Thoracic aorta (tissue), 2 donors: Measurements from ENCODE around the gene SEC24D. TPM values are rescaled to one million over a fixed set of nuclear protein-coding genes. Genes with fewer than 3 reads are reported as not detected.

Experiments
- ATAC-seq: fragments of 150-250 bp; one replicate; pipeline ENCODE4 v1.8.0; 2017; ENCODE audit warnings: low read depth; ENCODE audit not compliant: insufficient number of reproducible peaks, low FRiP score
- DNase-seq: peaks from one replicate; pipeline ENCODE4 v3.0.0-alpha.2; 2020; ENCODE audit warnings: low spot score
- H3K27ac ChIP-seq, 2 donors: fragments of 200-600 bp; sonication (generic); 1 replicate in 1 of 2; 2 replicates in 1 of 2; pipeline ENCODE4 v1.5.1; 2016; ENCODE audit warnings: mild to moderate bottlenecking in 2 of 2, moderate library complexity in 2 of 2
- H3K27me3 ChIP-seq: fragments of 200-600 bp; sonication (generic); replicated peaks from 2 replicates; pipeline ENCODE4 v1.6.0; 2016; ENCODE audit warnings: mild to moderate bottlenecking; ENCODE audit not compliant: insufficient read depth
- H3K36me3 ChIP-seq: fragments of 200-600 bp; sonication (generic); one replicate; pipeline ENCODE4 v1.5.1; 2016
- H3K4me1 ChIP-seq, 2 donors: fragments of 200-600 bp; sonication (generic); 1 replicate in 1 of 2; 2 replicates in 1 of 2; pipeline versions ENCODE4 v1.5.1 to v1.6.0; 2016; ENCODE audit warnings: low read depth in 2 of 2, mild to moderate bottlenecking in 1 of 2; ENCODE audit not compliant: control insufficient read depth in 1 of 2
- H3K4me3 ChIP-seq: fragments of 200-600 bp; sonication (generic); 2 replicates; pipeline ENCODE4 v1.5.1; 2016; ENCODE audit warnings: mild to moderate bottlenecking
- H3K9me3 ChIP-seq: fragments of 200-600 bp; sonication (generic); 2 replicates; pipeline ENCODE4 v1.5.1; 2016
- total RNA-seq, 2 donors: library from RNA; depleted of rRNA; stranded (reverse); fragments of >200 nt; gene quantifications; one replicate each; pipeline versions ENCODE4 v1.1.0 to v1.2.3, GENCODE V29; 2016
- TF ChIP-seq, protein P1 (sequence below): fragments of 200-600 bp; sonication (generic); IDR thresholded peaks from one replicate; pipeline ENCODE4 v1.5.1; 2019; ENCODE audit warnings: antibody characterized with exemption

Gene SEC24D
- total RNA-seq, 2 donors from 2014 or later, result 97.7 to 108 TPM

DNA sequence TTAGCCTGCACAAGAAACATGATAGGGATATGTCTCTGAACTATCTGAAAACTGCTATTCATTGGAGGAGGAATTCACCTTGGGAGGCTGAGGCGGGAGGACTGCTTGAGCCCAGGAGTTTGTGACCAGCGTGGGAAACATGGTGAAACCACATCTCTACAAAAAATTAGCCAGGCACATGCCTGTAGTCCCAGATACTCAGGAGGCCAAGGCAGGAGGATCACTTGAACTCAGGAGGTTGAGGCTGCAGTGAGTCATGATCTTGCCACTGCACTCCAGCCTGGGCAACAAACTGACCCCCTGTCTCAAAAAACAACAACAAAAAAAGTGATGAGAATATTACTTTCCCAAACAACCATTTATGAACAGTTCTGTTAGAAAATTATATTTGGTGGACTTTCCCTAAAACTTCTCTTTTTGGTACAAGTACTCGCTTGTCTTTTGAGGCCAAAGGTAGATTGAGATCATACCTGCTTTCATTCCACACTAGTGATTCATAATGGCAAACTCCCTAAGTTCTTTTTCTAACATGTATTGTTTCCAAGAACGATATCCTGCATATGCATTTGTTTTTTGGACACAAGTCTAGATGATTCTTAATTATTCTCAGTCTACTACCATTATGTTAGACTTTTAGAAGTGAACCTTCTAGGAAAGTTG lies 117.3 kb downstream of the SEC24D start:
- no peak overlapping the region for H3K4me3 ChIP-seq
- H3K36me3 ChIP-seq, result peaks cover 6% of the 10 kb centered on the region
- DNase-seq (no peak), ATAC-seq (no peak)
- no peaks in the 10 kb centered on the region for H3K9me3 ChIP-seq
- H3K4me1 ChIP-seq, result no peaks in the 10 kb centered on the region
- TF ChIP-seq, protein P1, sequence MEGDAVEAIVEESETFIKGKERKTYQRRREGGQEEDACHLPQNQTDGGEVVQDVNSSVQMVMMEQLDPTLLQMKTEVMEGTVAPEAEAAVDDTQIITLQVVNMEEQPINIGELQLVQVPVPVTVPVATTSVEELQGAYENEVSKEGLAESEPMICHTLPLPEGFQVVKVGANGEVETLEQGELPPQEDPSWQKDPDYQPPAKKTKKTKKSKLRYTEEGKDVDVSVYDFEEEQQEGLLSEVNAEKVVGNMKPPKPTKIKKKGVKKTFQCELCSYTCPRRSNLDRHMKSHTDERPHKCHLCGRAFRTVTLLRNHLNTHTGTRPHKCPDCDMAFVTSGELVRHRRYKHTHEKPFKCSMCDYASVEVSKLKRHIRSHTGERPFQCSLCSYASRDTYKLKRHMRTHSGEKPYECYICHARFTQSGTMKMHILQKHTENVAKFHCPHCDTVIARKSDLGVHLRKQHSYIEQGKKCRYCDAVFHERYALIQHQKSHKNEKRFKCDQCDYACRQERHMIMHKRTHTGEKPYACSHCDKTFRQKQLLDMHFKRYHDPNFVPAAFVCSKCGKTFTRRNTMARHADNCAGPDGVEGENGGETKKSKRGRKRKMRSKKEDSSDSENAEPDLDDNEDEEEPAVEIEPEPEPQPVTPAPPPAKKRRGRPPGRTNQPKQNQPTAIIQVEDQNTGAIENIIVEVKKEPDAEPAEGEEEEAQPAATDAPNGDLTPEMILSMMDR, result no peak
- H3K27me3 ChIP-seq, result no peaks in the 10 kb centered on the region
- no peak overlapping the region for H3K27ac ChIP-seq

DNA sequence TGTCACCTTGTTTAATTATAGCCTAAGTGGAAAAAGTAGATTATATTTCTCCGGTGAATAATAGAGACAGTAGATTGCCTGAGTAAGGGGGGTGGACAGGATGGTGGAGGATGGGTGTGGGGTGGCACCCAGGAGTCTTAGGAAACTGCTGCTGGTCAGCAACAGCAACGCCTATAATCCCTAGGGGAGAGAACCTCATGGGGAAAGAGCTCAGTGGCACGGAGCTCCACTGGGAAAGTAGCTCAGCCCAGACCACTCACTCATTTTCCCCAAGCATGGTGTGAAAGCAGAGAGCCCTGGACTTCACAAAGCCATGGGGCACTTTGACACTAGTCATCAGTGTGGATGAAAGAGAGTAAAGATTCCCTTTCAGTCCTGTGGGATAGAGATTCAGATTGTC lies 119.6 kb downstream of the SEC24D start:
- Histone ChIP-seq H3K27ac (no peak overlapping the region), H3K27me3 (no peaks in the 10 kb centered on the region), H3K9me3 (no peaks in the 10 kb centered on the region), H3K4me1 (no peaks in the 10 kb centered on the region), H3K4me3 (no peak overlapping the region), H3K36me3 (no peaks in the 10 kb centered on the region)
- ATAC-seq (no peak), DNase-seq (no peak)
- TF ChIP-seq, protein P1, result no peak

DNA sequence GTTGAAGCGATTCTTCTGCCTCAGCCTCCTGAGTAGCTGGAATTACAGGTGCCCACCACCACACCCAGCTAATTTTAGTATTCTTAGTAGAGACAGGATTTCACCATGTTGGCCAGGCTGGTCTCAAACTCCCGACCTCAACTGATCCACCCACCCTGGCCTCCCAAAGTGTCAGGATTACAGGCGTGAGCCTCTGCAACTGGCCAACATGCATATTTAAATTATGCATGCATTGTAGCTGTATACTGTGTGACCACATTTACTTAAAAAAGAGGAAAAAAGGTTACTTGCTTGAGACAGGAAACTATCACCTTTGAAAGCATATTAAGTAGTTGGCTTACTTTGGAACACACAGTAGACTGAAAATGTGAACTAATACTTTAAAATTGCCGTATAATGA lies 121.2 kb downstream of the SEC24D start:
- H3K36me3 ChIP-seq, result peaks cover 7% of the 10 kb centered on the region
- no peaks in the 10 kb centered on the region for H3K9me3 ChIP-seq
- no peaks in the 10 kb centered on the region for H3K4me1 ChIP-seq
- ATAC-seq (no peak), DNase-seq (no peak)
- no peak overlapping the region for H3K4me3 ChIP-seq
- no peak overlapping the region for H3K27ac ChIP-seq
- TF ChIP-seq, protein P1, result no peak
- no peaks in the 10 kb centered on the region for H3K27me3 ChIP-seq

DNA sequence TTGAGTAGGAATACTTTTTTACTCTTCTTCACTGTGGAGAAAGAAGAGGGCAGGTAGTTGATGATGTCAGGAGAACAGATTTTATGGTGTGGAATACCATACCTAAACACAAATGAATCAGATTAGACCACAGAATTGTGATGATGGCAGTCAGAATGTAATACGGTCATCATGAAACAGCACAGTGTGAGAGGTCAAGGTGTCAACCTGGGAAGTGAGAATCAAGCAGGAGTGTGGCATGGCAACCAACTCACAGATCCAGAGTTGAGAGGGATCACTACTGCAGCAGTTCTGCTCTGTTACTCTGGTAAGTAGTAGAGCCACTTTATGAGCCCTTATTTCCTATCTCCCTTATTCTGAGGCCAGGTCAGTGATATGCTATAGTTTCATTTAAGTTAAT lies 123.1 kb downstream of the SEC24D start:
- H3K27ac ChIP-seq, result no peak overlapping the region
- TF ChIP-seq, protein P1, result no peak
- DNase-seq (no peak), ATAC-seq (no peak)
- H3K9me3 ChIP-seq, result no peaks in the 10 kb centered on the region
- no peaks in the 10 kb centered on the region for H3K27me3 ChIP-seq
- H3K4me3 ChIP-seq, result no peak overlapping the region
- peaks cover 7% of the 10 kb centered on the region for H3K36me3 ChIP-seq
- H3K4me1 ChIP-seq, result no peaks in the 10 kb centered on the region

DNA sequence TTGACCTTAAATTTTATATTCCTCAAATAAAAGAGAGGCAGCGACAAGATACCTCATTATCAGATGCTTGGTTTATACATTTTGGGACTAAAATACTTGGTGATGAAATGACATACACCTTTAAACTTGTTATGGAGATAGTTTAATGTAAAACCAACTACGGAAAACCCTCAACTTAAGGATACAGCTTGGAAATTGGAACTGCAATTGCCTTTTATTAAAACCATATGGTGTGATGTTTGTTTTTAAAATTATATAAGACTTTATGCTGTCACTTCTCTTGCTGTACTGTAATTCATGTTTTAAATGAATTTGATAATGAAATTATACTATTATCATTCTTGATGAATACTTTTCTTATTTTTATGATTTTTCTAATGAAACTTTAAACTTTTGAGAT lies 124.9 kb downstream of the SEC24D start:
- Histone ChIP-seq H3K27ac (no peak overlapping the region), H3K27me3 (no peaks in the 10 kb centered on the region), H3K36me3 (peaks cover 11% of the 10 kb centered on the region), H3K4me3 (no peak overlapping the region), H3K9me3 (no peaks in the 10 kb centered on the region), H3K4me1 (no peaks in the 10 kb centered on the region)
- TF ChIP-seq, protein P1, result no peak
- DNase-seq (no peak), ATAC-seq (no peak)
